LNCAP (cell line): Measurements from ENCODE around the gene SYTL1.

ENCODE experiments used
- TF ChIP-seq, protein P1 (sequence below): fragments of 450-650 bp; IDR thresholded peaks from 2 replicates; pipeline ENCODE4 v1.5.1; 2017; ENCODE audit warnings: mild to moderate bottlenecking

SYTL1 gene

DNA sequence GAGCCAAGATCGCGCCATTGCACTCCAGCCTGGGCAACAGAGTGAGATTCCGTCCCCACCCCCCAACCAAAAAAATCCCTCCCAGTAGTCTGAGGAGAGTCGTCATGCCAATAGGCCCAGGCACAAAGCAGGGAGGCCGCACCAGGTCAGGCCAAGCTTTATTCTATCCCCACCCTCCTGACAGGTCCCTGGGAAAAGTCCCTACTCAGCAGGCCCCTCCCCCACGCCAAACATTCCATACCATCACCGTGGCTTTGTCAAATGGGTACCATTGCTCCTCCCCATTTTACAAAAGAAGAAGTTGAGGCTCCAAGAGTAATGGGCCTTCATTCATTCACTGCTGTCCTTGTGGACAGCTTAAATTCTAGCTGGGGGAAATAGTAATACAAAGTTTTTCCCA is 55.9 kb downstream of the SYTL1 start:
- TF ChIP-seq, protein P1, sequence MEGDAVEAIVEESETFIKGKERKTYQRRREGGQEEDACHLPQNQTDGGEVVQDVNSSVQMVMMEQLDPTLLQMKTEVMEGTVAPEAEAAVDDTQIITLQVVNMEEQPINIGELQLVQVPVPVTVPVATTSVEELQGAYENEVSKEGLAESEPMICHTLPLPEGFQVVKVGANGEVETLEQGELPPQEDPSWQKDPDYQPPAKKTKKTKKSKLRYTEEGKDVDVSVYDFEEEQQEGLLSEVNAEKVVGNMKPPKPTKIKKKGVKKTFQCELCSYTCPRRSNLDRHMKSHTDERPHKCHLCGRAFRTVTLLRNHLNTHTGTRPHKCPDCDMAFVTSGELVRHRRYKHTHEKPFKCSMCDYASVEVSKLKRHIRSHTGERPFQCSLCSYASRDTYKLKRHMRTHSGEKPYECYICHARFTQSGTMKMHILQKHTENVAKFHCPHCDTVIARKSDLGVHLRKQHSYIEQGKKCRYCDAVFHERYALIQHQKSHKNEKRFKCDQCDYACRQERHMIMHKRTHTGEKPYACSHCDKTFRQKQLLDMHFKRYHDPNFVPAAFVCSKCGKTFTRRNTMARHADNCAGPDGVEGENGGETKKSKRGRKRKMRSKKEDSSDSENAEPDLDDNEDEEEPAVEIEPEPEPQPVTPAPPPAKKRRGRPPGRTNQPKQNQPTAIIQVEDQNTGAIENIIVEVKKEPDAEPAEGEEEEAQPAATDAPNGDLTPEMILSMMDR = no peak

DNA sequence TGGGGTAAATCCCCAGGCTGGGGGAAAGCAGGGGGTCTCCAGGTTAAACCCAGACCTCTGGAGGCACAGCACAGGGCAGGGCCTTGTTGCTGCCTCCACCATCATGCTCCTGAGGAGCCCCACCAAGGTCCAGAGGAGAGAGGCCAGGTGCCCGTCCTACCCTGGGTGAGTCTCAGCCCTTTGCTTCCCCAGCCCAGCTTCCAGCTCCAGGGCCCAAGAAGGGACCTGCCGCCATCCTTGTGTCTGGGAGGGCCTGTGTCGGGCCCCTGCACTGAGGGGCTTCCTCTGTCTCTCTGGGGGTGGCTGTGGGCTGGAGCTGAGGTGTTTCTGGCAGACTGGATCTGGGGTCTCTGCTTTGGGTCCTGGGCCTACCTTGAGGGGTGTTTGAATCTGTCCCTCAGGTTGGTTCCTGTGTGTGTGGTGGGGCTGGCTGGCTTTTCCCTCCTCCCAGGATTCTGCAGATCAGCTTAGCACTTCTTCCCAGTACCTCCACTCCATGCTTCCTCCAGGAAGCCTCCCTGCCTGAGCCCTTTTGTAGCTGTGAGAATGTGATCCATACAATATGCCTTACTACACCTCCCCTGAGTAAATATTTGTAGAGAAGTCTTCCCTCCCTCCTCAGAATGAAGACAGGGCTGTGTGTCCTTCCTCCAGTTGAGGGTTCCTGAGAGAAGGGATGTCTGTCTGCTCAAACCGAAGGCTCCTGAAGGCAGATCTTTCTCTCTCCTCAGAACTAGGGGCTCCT is 56.8 kb downstream of the SYTL1 start:
- TF ChIP-seq, protein P1 = no peak

DNA sequence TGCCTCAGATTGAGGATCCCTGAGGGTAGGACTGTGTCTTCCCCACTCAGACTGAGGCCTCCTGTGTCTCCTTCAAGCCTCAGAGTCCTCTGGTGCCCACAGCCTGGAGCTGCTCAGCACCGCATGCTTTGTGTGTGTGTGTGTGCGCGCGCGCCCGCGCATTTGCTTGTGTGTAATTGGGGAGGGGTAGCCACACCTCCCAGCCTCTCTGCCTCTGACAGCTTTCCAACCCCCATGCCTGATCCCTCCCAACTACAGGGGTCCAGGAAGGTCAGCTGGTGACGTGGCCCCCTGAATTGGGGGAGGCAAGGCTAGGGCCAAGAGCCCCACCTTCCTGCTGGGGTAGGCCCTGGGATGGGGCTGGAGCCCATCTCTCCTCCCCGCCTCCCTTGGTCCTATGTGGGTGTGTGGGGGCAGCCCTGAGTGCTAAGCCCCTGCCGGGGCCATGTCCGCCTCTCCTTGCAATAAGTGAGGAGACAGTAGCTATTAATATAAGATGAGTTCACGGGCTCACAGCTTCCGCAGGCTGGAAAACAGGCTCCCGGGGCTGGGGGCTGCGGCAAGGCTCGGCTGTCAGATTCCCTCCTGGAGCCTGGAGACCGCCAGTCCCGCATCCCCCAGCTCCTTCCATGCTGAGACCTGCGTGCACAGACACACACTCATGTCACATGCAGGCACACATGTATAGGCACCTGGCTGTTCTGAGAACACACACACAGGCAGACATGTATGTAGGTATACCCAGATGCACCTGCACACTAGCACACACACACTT is 57.6 kb downstream of the SYTL1 start:
- TF ChIP-seq, protein P1 = no peak

DNA sequence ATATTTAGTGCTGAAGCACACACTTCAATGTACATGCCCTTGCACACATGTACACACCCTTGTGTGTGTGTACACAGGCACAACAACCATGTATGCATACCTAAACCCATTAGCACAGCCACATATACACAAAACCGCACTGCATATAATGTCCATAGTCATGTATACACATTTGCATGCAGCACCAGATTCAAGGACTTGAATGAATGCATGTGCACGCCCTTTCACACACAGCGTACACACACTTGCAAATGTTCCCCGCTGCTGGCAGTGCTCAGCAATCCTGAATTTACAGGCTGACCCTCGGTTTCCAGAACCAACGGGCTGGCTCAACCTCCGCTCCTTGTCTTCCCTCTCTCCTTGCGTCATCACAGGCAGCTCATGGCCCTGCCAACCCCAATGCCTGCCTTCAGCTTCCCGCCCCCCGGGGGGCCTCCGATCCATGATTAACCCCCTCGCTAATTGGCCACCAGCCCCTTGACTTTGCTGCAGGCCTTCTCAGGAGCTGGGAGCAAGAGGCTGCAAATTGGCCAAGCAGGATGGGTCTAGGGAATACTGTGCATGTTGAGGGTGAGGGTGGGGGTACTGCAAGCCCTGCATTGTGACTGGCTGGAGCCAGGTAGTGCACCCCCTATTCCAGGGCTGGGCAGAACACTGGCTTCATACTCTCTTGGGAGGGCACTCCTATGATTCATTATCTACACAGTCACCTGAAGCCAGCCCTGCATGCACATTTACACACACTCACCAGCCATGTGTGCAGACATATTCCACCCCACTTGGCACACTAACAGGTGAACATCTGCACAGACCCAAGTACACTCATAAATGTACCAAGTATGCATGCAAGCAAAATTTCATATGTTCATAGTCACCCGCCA is 58.5 kb downstream of the SYTL1 start:
- TF ChIP-seq, protein P1 = no peak

DNA sequence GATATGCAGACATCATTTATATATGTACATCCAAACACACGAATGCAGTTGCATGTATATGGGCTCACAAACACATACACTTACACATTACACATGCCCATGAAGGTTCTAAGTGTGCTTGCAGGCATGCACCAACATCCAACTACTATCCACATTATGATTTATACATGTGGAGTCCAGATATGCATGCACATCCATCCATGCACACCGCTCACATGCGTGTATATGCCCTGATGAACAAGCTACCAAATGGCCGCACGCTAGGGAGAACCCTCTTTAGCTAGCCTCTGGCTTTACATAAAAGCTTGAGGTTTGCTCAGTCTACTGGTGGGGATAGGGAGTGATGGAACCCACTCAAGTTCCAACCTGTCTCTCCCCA is 59.1 kb downstream of the SYTL1 start:
- TF ChIP-seq, protein P1 = no peak

DNA sequence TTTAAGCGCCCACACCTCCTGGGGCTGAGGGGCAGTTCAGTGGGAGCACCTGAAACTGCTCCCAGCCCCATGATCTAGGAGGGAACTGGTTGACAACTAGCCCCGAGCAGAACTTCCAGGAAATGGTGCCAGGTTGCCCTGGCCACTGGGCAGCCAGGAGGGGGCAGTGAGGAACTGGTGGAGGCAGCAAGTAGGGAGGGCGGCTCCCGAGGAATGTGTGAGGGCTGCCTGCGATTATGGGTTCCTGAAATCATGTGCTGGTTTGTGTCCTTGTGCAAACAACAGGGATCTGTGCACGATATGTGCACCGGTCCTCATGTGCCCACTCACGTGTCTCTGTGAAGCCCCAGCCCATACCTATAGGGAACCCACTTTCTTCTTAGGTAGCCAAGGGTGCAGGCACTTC is 60.5 kb downstream of the SYTL1 start:
- TF ChIP-seq, protein P1 = peak; percentile 29; the same call in 1 of the 2 replicates

DNA sequence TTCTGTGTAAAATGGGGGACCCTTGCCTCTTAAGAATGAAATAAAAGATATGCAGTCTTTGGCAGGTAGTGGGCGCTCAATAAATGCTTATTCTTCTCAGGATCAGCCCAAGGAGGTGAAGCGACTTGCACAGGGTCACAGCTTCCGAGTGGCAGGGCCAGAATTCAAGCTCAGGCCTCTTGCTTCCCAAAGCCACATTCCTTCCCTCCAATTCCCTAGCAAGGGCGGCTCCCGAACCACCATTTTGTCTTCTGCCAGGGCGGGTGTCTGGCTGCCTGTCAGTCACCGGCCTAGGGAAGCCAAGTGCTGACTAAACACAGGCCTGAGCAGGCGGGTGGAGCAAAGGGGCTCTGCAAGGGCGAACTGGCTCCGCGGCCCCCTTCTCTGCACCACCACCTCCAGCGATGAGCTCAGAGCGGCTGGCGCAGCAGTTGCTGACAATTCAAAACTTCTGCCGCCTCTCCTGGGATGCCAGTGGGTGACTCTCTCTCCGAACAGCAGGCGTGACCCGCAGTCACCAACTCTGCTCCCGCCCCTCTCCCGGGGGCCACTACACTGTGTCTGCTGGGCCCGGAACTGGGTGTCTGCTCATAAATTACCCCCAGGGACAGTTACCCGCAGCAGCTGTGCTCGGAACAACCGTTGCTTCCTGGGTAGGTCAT is 61.4 kb downstream of the SYTL1 start:
- TF ChIP-seq, protein P1 = no peak
